ENCODE data around the gene CTIF.
A peak's percentile ranks its signal among the peaks of the same experiment; 100 is the strongest.

Gene CTIF

GRCh38 chr18:48540251-48541025, 1.6 kb downstream of the CTIF start:
- Mint-ChIP-seq H3K27ac (peak overlapping the region; percentile 85), H3K27me3 (peaks cover 8% of the 10 kb centered on the region), H3K9me3 (no peaks in the 10 kb centered on the region), H3K36me3 (ENCODE audit: low read depth) (peaks cover 21% of the 10 kb centered on the region), H3K4me3 (peak overlapping the region; percentile 94), H3K4me1 (ENCODE audit: low read depth) (peaks cover 23% of the 10 kb centered on the region)
- intact Hi-C loops (cut with micrococcal nuclease) = loop anchor here (10.0 kb wide), 1 partner anchor 944 kb away; the partner anchor contains the start of gene C18orf32

- peaks cover 21% of the 10 kb centered on the region for H3K36me3 Mint-ChIP-seq (ENCODE audit: low read depth)
- H3K4me1 Mint-ChIP-seq (ENCODE audit: low read depth) = peaks cover 29% of the 10 kb centered on the region
- peak overlapping the region; percentile 94 for H3K4me3 Mint-ChIP-seq
- intact Hi-C loops (cut with micrococcal nuclease) = loop anchor here (10.0 kb wide), 1 partner anchor 944 kb away; the partner anchor contains the start of gene C18orf32
- peak overlapping the region; percentile 85 for H3K27ac Mint-ChIP-seq
- H3K27me3 Mint-ChIP-seq = peaks cover 8% of the 10 kb centered on the region
- H3K9me3 Mint-ChIP-seq = no peaks in the 10 kb centered on the region
These were observed 2.4 kb downstream of the CTIF start for GRCh38 chr18:48541026-48541746.

- H3K36me3 Mint-ChIP-seq (ENCODE audit: low read depth) = peaks cover 21% of the 10 kb centered on the region
- peak overlapping the region; percentile 85 for H3K27ac Mint-ChIP-seq
- H3K27me3 Mint-ChIP-seq = peaks cover 8% of the 10 kb centered on the region
- H3K9me3 Mint-ChIP-seq = no peaks in the 10 kb centered on the region
- peaks cover 36% of the 10 kb centered on the region for H3K4me1 Mint-ChIP-seq (ENCODE audit: low read depth)
- intact Hi-C loops (cut with micrococcal nuclease) = loop anchor here (10.0 kb wide), 1 partner anchor 943 kb away; the partner anchor contains the start of gene C18orf32
- no peak overlapping the region for H3K4me3 Mint-ChIP-seq
These were observed 3.0 kb downstream of the CTIF start for GRCh38 chr18:48541747-48542400.

- Mint-ChIP-seq H3K9me3 (no peaks in the 10 kb centered on the region), H3K36me3 (ENCODE audit: low read depth) (peaks cover 21% of the 10 kb centered on the region), H3K27ac (no peak overlapping the region), H3K4me1 (ENCODE audit: low read depth) (peaks cover 40% of the 10 kb centered on the region), H3K27me3 (peaks cover 8% of the 10 kb centered on the region), H3K4me3 (no peak overlapping the region)
- intact Hi-C loops (cut with micrococcal nuclease) = loop anchor here (10.0 kb wide), 1 partner anchor 942 kb away; the partner anchor contains the start of gene C18orf32
These were observed 3.8 kb downstream of the CTIF start for GRCh38 chr18:48542513-48543181.

GRCh38 chr18:48543228-48543627, 4.4 kb downstream of the CTIF start:
- peaks cover 8% of the 10 kb centered on the region for H3K27me3 Mint-ChIP-seq
- H3K27ac Mint-ChIP-seq = no peak overlapping the region
- H3K36me3 Mint-ChIP-seq (ENCODE audit: low read depth) = peaks cover 21% of the 10 kb centered on the region
- no peaks in the 10 kb centered on the region for H3K9me3 Mint-ChIP-seq
- intact Hi-C loops (cut with micrococcal nuclease) = loop anchor here (10.0 kb wide), 1 partner anchor 942 kb away; the partner anchor contains the start of gene C18orf32
- H3K4me1 Mint-ChIP-seq (ENCODE audit: low read depth) = peaks cover 46% of the 10 kb centered on the region
- H3K4me3 Mint-ChIP-seq = no peak overlapping the region

- Mint-ChIP-seq H3K27me3 (peaks cover 8% of the 10 kb centered on the region), H3K27ac (no peak overlapping the region), H3K36me3 (ENCODE audit: low read depth) (peaks cover 27% of the 10 kb centered on the region), H3K4me1 (ENCODE audit: low read depth) (peaks cover 55% of the 10 kb centered on the region), H3K9me3 (no peaks in the 10 kb centered on the region), H3K4me3 (no peak overlapping the region)
- intact Hi-C loops (cut with micrococcal nuclease) = loop anchor here (10.0 kb wide), 1 partner anchor 941 kb away; the partner anchor contains the start of gene C18orf32
These were observed 5.3 kb downstream of the CTIF start for GRCh38 chr18:48544116-48544515.

- no peak overlapping the region for H3K4me3 Mint-ChIP-seq
- peaks cover 8% of the 10 kb centered on the region for H3K27me3 Mint-ChIP-seq
- H3K36me3 Mint-ChIP-seq (ENCODE audit: low read depth) = peaks cover 24% of the 10 kb centered on the region
- peaks cover 62% of the 10 kb centered on the region for H3K4me1 Mint-ChIP-seq (ENCODE audit: low read depth)
- intact Hi-C loops (cut with micrococcal nuclease) = loop anchor here (10.0 kb wide), 1 partner anchor 940 kb away; the partner anchor contains the start of gene C18orf32
- H3K9me3 Mint-ChIP-seq = no peaks in the 10 kb centered on the region
- peak overlapping the region; percentile 39 for H3K27ac Mint-ChIP-seq
These were observed 6.0 kb downstream of the CTIF start for GRCh38 chr18:48544661-48545415.

- Mint-ChIP-seq H3K27ac (no peak overlapping the region), H3K4me3 (no peak overlapping the region), H3K4me1 (ENCODE audit: low read depth) (peaks cover 69% of the 10 kb centered on the region), H3K36me3 (ENCODE audit: low read depth) (peaks cover 18% of the 10 kb centered on the region), H3K27me3 (peaks cover 8% of the 10 kb centered on the region), H3K9me3 (no peaks in the 10 kb centered on the region)
- intact Hi-C loops (cut with micrococcal nuclease) = loop anchor here (10.0 kb wide), 1 partner anchor 939 kb away; the partner anchor contains the start of gene C18orf32
These were observed 7.0 kb downstream of the CTIF start for GRCh38 chr18:48545757-48546321.

GRCh38 chr18:48546396-48546795, 7.6 kb downstream of the CTIF start:
- H3K27ac Mint-ChIP-seq = no peak overlapping the region
- H3K36me3 Mint-ChIP-seq (ENCODE audit: low read depth) = peaks cover 18% of the 10 kb centered on the region
- intact Hi-C loops (cut with micrococcal nuclease) = loop anchor here (10.0 kb wide), 1 partner anchor 938 kb away; the partner anchor contains the start of gene C18orf32

GRCh38 chr18:48547531-48547981, 8.7 kb downstream of the CTIF start:
- no peak overlapping the region for H3K4me3 Mint-ChIP-seq

More at GRCh38 chr18:48546396-48546795, 7.6 kb downstream of the CTIF start:
- Mint-ChIP-seq H3K27me3 (peaks cover 8% of the 10 kb centered on the region), H3K4me3 (no peak overlapping the region), H3K9me3 (no peaks in the 10 kb centered on the region), H3K4me1 (ENCODE audit: low read depth) (peaks cover 66% of the 10 kb centered on the region)

GRCh38 chr18:48548011-48548771, 9.4 kb downstream of the CTIF start:
- no peaks in the 10 kb centered on the region for H3K9me3 Mint-ChIP-seq
- H3K4me1 Mint-ChIP-seq (ENCODE audit: low read depth) = peaks cover 62% of the 10 kb centered on the region
- peaks cover 7% of the 10 kb centered on the region for H3K27me3 Mint-ChIP-seq
- intact Hi-C loops (cut with micrococcal nuclease) = loop anchor here (10.0 kb wide), 1 partner anchor 937 kb away; the partner anchor contains the start of gene C18orf32
- no peak overlapping the region for H3K4me3 Mint-ChIP-seq
- H3K27ac Mint-ChIP-seq = no peak overlapping the region
- H3K36me3 Mint-ChIP-seq (ENCODE audit: low read depth) = peaks cover 20% of the 10 kb centered on the region

More at GRCh38 chr18:48547531-48547981, 8.7 kb downstream of the CTIF start:
- Mint-ChIP-seq H3K27ac (no peak overlapping the region), H3K36me3 (ENCODE audit: low read depth) (peaks cover 18% of the 10 kb centered on the region), H3K9me3 (no peaks in the 10 kb centered on the region), H3K4me1 (ENCODE audit: low read depth) (peaks cover 62% of the 10 kb centered on the region), H3K27me3 (peaks cover 8% of the 10 kb centered on the region)
- intact Hi-C loops (cut with micrococcal nuclease) = loop anchor here (10.0 kb wide), 1 partner anchor 937 kb away; the partner anchor contains the start of gene C18orf32
